ENCODE results near the gene PYURF. TPM values are rescaled to one million over a fixed set of nuclear protein-coding genes. Genes with fewer than 3 reads are reported as not detected.

PYURF gene
- total RNA-seq, 1 donor = 55.7 TPM

DNA sequence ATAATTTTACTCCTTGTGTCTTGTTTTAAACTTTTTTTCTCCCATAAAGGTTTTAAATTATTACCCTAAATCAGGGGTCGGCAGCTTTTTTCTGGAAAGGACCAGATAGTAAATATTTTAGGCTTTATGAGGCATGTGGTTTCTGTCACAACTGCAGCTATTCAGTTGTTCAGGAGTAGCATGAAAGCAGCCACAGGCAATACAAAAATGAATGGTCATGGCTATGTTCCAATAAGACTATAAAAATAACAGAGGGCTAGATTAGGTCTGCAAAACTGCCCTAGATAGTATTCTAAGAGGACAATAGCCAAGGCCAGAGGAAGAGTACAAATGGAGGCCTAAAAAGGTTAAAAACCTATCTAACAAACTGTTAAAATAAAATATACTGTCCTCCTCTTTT, 42.0 kb downstream of the PYURF start:
- no peak for DNase-seq (ENCODE audit: insufficient read length, low spot score, missing footprints)
- H2AFZ ChIP-seq (ENCODE audit: low read length) = no peak overlapping the region

DNA sequence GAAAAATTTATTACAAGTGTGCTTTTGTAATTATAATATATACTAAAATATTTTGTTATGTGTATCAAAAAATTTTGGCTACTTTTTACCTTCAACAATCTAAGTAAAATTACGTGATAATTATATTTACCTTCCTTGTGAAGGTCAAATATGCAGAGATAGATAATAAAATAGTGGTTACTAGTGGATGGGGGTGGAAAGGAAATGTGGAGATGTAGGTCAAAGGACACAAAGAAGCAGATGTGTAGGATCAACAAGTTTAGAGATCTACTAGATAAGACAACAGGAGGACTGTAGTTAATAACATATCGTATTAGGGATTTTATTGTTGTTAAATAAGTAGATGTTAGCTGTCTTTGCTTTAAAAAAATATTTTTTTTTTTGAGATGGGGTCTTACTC, 45.3 kb downstream of the PYURF start:
- H3K4me3 ChIP-seq (ENCODE audit: insufficient read depth, low read length) = no peak overlapping the region
- no peak for DNase-seq (ENCODE audit: insufficient read length, low spot score, missing footprints)
- H3K9me3 ChIP-seq (ENCODE audit: low read depth, low read length) = no peaks in the 10 kb centered on the region
- H3K79me2 ChIP-seq (ENCODE audit: insufficient read depth, low read length) = no peaks in the 10 kb centered on the region
- no peak overlapping the region for H2AFZ ChIP-seq (ENCODE audit: low read length)
- no peaks in the 10 kb centered on the region for H4K20me1 ChIP-seq (ENCODE audit: insufficient read depth, low read length)
- no peaks in the 10 kb centered on the region for H3K4me1 ChIP-seq (ENCODE audit: insufficient read depth, low read length)
- TF ChIP-seq, protein P1, sequence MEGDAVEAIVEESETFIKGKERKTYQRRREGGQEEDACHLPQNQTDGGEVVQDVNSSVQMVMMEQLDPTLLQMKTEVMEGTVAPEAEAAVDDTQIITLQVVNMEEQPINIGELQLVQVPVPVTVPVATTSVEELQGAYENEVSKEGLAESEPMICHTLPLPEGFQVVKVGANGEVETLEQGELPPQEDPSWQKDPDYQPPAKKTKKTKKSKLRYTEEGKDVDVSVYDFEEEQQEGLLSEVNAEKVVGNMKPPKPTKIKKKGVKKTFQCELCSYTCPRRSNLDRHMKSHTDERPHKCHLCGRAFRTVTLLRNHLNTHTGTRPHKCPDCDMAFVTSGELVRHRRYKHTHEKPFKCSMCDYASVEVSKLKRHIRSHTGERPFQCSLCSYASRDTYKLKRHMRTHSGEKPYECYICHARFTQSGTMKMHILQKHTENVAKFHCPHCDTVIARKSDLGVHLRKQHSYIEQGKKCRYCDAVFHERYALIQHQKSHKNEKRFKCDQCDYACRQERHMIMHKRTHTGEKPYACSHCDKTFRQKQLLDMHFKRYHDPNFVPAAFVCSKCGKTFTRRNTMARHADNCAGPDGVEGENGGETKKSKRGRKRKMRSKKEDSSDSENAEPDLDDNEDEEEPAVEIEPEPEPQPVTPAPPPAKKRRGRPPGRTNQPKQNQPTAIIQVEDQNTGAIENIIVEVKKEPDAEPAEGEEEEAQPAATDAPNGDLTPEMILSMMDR (IDR thresholded peaks at IDR 0.05; ENCODE audit: extremely low read depth, low read depth, low read length) = no peak
- no peak overlapping the region for H3K27ac ChIP-seq (ENCODE audit: low read depth, low read length)
- H3K36me3 ChIP-seq (ENCODE audit: insufficient read depth, low read length) = no peaks in the 10 kb centered on the region
- no peak overlapping the region for H3K4me2 ChIP-seq (ENCODE audit: insufficient read depth, low read length)
- peaks cover 7% of the 10 kb centered on the region for H3K27me3 ChIP-seq (ENCODE audit: insufficient read depth, low read length)

More for the DNA sequence above, 42.0 kb downstream of the PYURF start:
- TF ChIP-seq, protein P1 (IDR thresholded peaks at IDR 0.05; ENCODE audit: extremely low read depth, low read depth, low read length) = no peak
- Histone ChIP-seq H3K9me3 (ENCODE audit: low read depth, low read length) (no peaks in the 10 kb centered on the region), H3K4me1 (ENCODE audit: insufficient read depth, low read length) (no peaks in the 10 kb centered on the region), H3K36me3 (ENCODE audit: insufficient read depth, low read length) (no peaks in the 10 kb centered on the region), H3K27me3 (ENCODE audit: insufficient read depth, low read length) (no peaks in the 10 kb centered on the region), H3K79me2 (ENCODE audit: insufficient read depth, low read length) (no peaks in the 10 kb centered on the region), H3K4me3 (ENCODE audit: insufficient read depth, low read length) (no peak overlapping the region), H3K27ac (ENCODE audit: low read depth, low read length) (no peak overlapping the region), H3K4me2 (ENCODE audit: insufficient read depth, low read length) (no peak overlapping the region), H4K20me1 (ENCODE audit: insufficient read depth, low read length) (no peaks in the 10 kb centered on the region)

DNA sequence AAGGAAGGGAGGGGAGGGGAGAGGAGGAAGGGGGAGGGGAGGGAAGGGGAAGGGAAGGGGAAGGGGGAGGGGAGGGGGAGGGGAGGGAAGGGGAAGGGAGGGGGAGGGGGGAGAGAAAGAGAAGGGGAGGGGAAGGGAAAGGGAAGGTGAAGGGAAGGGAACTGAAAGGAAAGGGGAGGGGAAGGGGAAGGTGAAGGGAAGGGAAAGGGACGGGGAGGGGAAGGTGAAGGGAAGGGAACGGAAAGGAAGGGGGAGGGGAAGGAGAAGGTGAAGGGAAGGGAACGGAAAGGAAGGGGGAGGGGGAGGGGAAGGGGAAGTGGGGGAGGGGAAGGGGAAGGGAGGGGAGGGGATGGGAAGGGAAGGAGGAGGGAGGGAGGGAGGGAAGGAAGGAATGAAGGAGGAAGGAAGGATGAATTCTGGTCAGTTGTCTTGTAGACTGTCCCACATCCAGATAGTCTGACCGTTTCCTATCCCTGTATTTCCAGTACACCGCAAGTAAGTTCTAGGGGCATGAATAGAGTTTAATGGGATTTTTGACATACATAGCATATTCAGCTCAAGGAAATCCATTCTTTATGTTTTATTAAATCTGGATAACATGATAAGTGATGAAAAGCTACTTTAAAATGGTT, 46.2 kb downstream of the PYURF start:
- Histone ChIP-seq H3K27ac (ENCODE audit: low read depth, low read length) (no peak overlapping the region), H2AFZ (ENCODE audit: low read length) (no peak overlapping the region), H3K9me3 (ENCODE audit: low read depth, low read length) (no peaks in the 10 kb centered on the region), H3K79me2 (ENCODE audit: insufficient read depth, low read length) (no peaks in the 10 kb centered on the region), H3K4me2 (ENCODE audit: insufficient read depth, low read length) (no peak overlapping the region), H3K27me3 (ENCODE audit: insufficient read depth, low read length) (peaks cover 10% of the 10 kb centered on the region), H3K4me1 (ENCODE audit: insufficient read depth, low read length) (no peaks in the 10 kb centered on the region), H3K4me3 (ENCODE audit: insufficient read depth, low read length) (no peak overlapping the region), H4K20me1 (ENCODE audit: insufficient read depth, low read length) (no peaks in the 10 kb centered on the region), H3K36me3 (ENCODE audit: insufficient read depth, low read length) (no peaks in the 10 kb centered on the region)
- TF ChIP-seq, protein P1 (IDR thresholded peaks at IDR 0.05; ENCODE audit: extremely low read depth, low read depth, low read length) = no peak
- no peak for DNase-seq (ENCODE audit: insufficient read length, low spot score, missing footprints)

Other genes with a start within 250 kb of the PYURF start
- gene PPM1K, start 239.2 kb downstream of the PYURF start, total RNA-seq = 21.0 and 21.2 TPM in 2 replicates
- gene HERC6, start 144.9 kb downstream of the PYURF start, total RNA-seq = 12.4 and 21.4 TPM in 2 replicates
- gene HERC5, start 66.7 kb downstream of the PYURF start, total RNA-seq = 0.88 and 1.4 TPM in 2 replicates
- gene HERC3, start 68.7 kb upstream of the PYURF start, total RNA-seq = 15.6 and 15.9 TPM in 2 replicates
- gene NAP1L5, start 174.1 kb upstream of the PYURF start, total RNA-seq = 2.9 and 5.1 TPM in 2 replicates

Data from osteoblast (primary cell).